ENCODE data around the gene RPL18A. TPM values are rescaled to one million over a fixed set of nuclear protein-coding genes. Genes with fewer than 3 reads are reported as not detected.

The RPL18A gene
- total and polyA plus RNA-seq, 7 experiments from 2014 or later: 2,413 to 4,833 (median 3,412) TPM

DNA sequence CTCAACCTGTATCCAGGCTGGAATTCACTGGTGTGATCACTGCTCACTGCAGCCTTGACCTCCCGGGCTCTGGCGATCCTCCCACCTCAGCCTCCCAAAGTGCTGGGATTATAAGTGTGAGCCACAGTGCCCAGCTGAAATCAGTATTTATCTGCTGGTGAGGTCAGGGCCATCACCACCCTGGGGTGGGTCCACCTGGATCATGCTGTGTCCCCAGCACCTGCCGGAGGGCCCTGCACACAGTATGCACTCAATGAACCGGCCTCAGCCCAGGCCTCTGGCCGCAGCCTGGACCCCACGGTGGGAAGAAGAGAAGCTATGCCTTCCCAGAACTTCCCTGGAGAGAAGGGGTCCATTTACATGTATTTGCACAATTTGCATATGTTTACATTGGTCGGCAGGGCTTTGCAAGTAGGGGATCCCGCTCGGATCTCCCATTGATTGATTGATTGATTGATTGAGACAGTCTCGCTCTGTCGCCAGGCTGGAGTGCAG lies 9.5 kb downstream of the RPL18A start:
- POLR2A ChIA-PET: interaction anchor here (3.7 to 4.8 kb wide), 2 partner anchors 9 to 64 kb away, joined by 24 to 51 read pairs; partner anchors contain the start of genes CCDC124 and RPL18A
- Histone ChIP-seq H3K4me3 (ENCODE audit: low read length) (no peak overlapping the region), H3K36me3 (ENCODE audit: control insufficient read depth in 2 of 3, insufficient read depth in 3 of 3, low read length in 3 of 3) (peaks cover 0 to 21% (median 0%) of the 10 kb centered on the region in 3 experiments), H3K9me3 (ENCODE audit: control insufficient read depth in 2 of 3, low read length in 3 of 3) (no peaks in the 10 kb centered on the region), H3K27me3 (ENCODE audit: control insufficient read depth in 2 of 2, insufficient read depth in 2 of 2, low read length in 2 of 2) (no peaks in the 10 kb centered on the region), H3K27ac (ENCODE audit: low read depth, low read length) (no peak overlapping the region), H3K4me1 (ENCODE audit: control insufficient read depth in 2 of 2, insufficient read depth in 2 of 2, low read length in 2 of 2) (peaks cover 10 to 11% of the 10 kb centered on the region in 2 donors)
- DNase-seq (no peak), ATAC-seq (no peak)
- Mint-ChIP-seq H3K27me3 (no peaks in the 10 kb centered on the region), H3K36me3 (peaks cover 0 to 6% (median 0%) of the 10 kb centered on the region in 5 donors), H3K27ac (peak overlapping the region in 4 of 9 donors; percentile 41 to 60 (median 42)), H3K4me3 (peak overlapping the region in 1 of 10 donors; percentile 20), H3K9me3 (no peaks in the 10 kb centered on the region), H3K4me1 (peaks cover 0 to 26% (median 11%) of the 10 kb centered on the region in 7 donors)
- intact Hi-C loops (cut with micrococcal nuclease): no loop called here
- CTCF ChIA-PET: interaction anchor here (1.5 kb wide), 1 partner anchor 63 kb away, joined by 7 read pairs; the partner anchor contains the start of gene CCDC124

GRCh38 chr19:17871032-17871877 lies 11.5 kb downstream of the RPL18A start:
- POLR2A ChIA-PET: interaction anchor here (0.6 to 4.8 kb wide), 6 partner anchors 8 to 191 kb away, joined by 3 to 51 read pairs (median 4); partner anchors contain the start of genes CCDC124 and RPL18A
- H3K4me3 ChIP-seq (ENCODE audit: low read length): peak overlapping the region; percentile 41
- H3K27me3 Mint-ChIP-seq: peaks cover 0 to 2% (median 0%) of the 10 kb centered on the region in 5 donors

DNA sequence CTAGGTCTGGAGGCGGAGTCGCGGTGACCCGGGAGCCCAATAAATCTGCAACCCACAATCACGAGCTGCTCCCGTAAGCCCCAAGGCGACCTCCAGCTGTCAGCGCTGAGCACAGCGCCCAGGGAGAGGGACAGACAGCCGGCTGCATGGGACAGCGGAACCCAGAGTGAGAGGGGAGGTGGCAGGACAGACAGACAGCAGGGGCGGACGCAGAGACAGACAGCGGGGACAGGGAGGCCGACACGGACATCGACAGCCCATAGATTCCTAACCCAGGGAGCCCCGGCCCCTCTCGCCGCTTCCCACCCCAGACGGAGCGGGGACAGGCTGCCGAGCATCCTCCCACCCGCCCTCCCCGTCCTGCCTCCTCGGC lies 12.2 kb downstream of the RPL18A start, which contains the start of gene SLC5A5:
TSS of gene SLC5A5 (plus strand) at position 68 of the 373 bp plus-strand sequence. CDS start 375 bp downstream, outside the sequence.
- Histone ChIP-seq H3K36me3 (ENCODE audit: control insufficient read depth in 2 of 3, insufficient read depth in 3 of 3, low read length in 3 of 3) (no peaks in the 10 kb centered on the region), H3K4me3 (ENCODE audit: low read length) (peak within 1 kb of the TSS; percentile 67), H3K4me1 (ENCODE audit: control insufficient read depth in 2 of 2, insufficient read depth in 2 of 2, low read length in 2 of 2) (peaks cover 10 to 11% of the 10 kb centered on the region in 2 donors), H3K27me3 (ENCODE audit: control insufficient read depth in 2 of 2, insufficient read depth in 2 of 2, low read length in 2 of 2) (no peaks in the 10 kb centered on the region), H3K27ac (ENCODE audit: low read depth, low read length) (peak within 1 kb of the TSS; percentile 67), H3K9me3 (ENCODE audit: control insufficient read depth in 2 of 3, low read length in 3 of 3) (no peaks in the 10 kb centered on the region)
- POLR2A ChIA-PET: interaction anchor here (0.6 to 4.8 kb wide), 7 partner anchors 8 to 190 kb away, joined by 3 to 51 read pairs (median 4); partner anchors contain the start of genes CCDC124 and RPL18A
- Mint-ChIP-seq H3K9me3 (no peaks in the 10 kb centered on the region), H3K36me3 (no peaks in the 10 kb centered on the region), H3K27me3 (peaks cover 0 to 2% (median 0%) of the 10 kb centered on the region in 5 donors), H3K4me3 (peak within 1 kb of the TSS; percentile 82 to 93 (median 86)), H3K27ac (peak within 1 kb of the TSS; percentile 10 to 86 (median 64)), H3K4me1 (peaks cover 0 to 30% (median 14%) of the 10 kb centered on the region in 7 donors)
- ATAC-seq (peak; percentile 14), DNase-seq (peak in 1 of 9 donors; percentile 12)
- intact Hi-C loops (cut with micrococcal nuclease): loop anchor here (1.0 to 10.0 kb wide), 4 partner anchors 13 to 797 kb away; partner anchors contain the start of genes HAUS8 (in 1 of the 2), MYO9B (in 1 of the 2) and RPL18A (in 1 of the 2)
- CTCF ChIA-PET: interaction anchor here (0.6 to 1.6 kb wide), 6 partner anchors 11 to 122 kb away, joined by 3 to 11 read pairs (median 4); partner anchors contain the start of genes CCDC124 and RPL18A

More at GRCh38 chr19:17871032-17871877, 11.5 kb downstream of the RPL18A start:
- DNase-seq: no peak
- intact Hi-C loops (cut with micrococcal nuclease): loop anchor here (5.0 to 10.0 kb wide), 3 partner anchors 126 to 796 kb away; partner anchors contain the start of genes HAUS8 (in 1 of the 2) and MYO9B (in 1 of the 2)
- CTCF ChIA-PET: interaction anchor here (0.5 to 1.6 kb wide), 8 partner anchors 10 to 239 kb away, joined by 3 to 11 read pairs (median 4); partner anchors contain the start of genes CCDC124 and RPL18A
- no peaks in the 10 kb centered on the region for H3K9me3 Mint-ChIP-seq
- H3K4me1 Mint-ChIP-seq: peaks cover 0 to 30% (median 14%) of the 10 kb centered on the region in 7 donors
- Histone ChIP-seq H3K27ac (ENCODE audit: low read depth, low read length) (peak overlapping the region; percentile 67), H3K27me3 (ENCODE audit: control insufficient read depth in 2 of 2, insufficient read depth in 2 of 2, low read length in 2 of 2) (no peaks in the 10 kb centered on the region), H3K4me1 (ENCODE audit: control insufficient read depth in 2 of 2, insufficient read depth in 2 of 2, low read length in 2 of 2) (peaks cover 10 to 11% of the 10 kb centered on the region in 2 donors), H3K9me3 (ENCODE audit: control insufficient read depth in 2 of 3, low read length in 3 of 3) (no peaks in the 10 kb centered on the region), H3K36me3 (ENCODE audit: control insufficient read depth in 2 of 3, insufficient read depth in 3 of 3, low read length in 3 of 3) (peaks cover 0 to under 1% (median 0%) of the 10 kb centered on the region in 3 experiments)
- ATAC-seq: no peak
- peaks cover 0 to 1% (median 0%) of the 10 kb centered on the region in 5 donors for H3K36me3 Mint-ChIP-seq
- H3K4me3 Mint-ChIP-seq: peak overlapping the region; percentile 82 to 93 (median 86)
- H3K27ac Mint-ChIP-seq: peak overlapping the region; percentile 10 to 86 (median 55)

GRCh38 chr19:17872251-17873001 lies 12.7 kb downstream of the RPL18A start:
- Histone ChIP-seq H3K9me3 (ENCODE audit: control insufficient read depth in 2 of 3, low read length in 3 of 3) (no peaks in the 10 kb centered on the region), H3K27ac (ENCODE audit: low read depth, low read length) (peak overlapping the region; percentile 67), H3K4me1 (ENCODE audit: control insufficient read depth in 2 of 2, insufficient read depth in 2 of 2, low read length in 2 of 2) (peaks cover 10 to 11% of the 10 kb centered on the region in 2 donors), H3K4me3 (ENCODE audit: low read length) (peak overlapping the region; percentile 67), H3K36me3 (ENCODE audit: control insufficient read depth in 2 of 3, insufficient read depth in 3 of 3, low read length in 3 of 3) (no peaks in the 10 kb centered on the region), H3K27me3 (ENCODE audit: control insufficient read depth in 2 of 2, insufficient read depth in 2 of 2, low read length in 2 of 2) (no peaks in the 10 kb centered on the region)
- H3K36me3 Mint-ChIP-seq: no peaks in the 10 kb centered on the region
- peak overlapping the region in 7 of 9 donors; percentile 10 to 82 (median 64) for H3K27ac Mint-ChIP-seq
- H3K9me3 Mint-ChIP-seq: no peaks in the 10 kb centered on the region
- intact Hi-C loops (cut with micrococcal nuclease): loop anchor here (1.0 to 10.0 kb wide), 4 partner anchors 13 to 798 kb away; partner anchors contain the start of genes HAUS8 (in 1 of the 2), MYO9B (in 1 of the 2) and RPL18A (in 1 of the 2)
- peaks cover 0 to 30% (median 14%) of the 10 kb centered on the region in 7 donors for H3K4me1 Mint-ChIP-seq
- ChIA-PET POLR2A (interaction anchor here (0.6 to 4.8 kb wide), 7 partner anchors 12 to 189 kb away, joined by 3 to 51 read pairs (median 3); partner anchors contain the start of genes CCDC124 and RPL18A), CTCF (interaction anchor here (1.4 to 1.6 kb wide), 3 partner anchors 13 to 59 kb away, joined by 4 to 11 read pairs (median 5); partner anchors contain the start of genes CCDC124 and RPL18A)
- peak in 5 of 9 donors; percentile 33 to 65 (median 41) for DNase-seq
- peak; percentile 28 for ATAC-seq
- H3K4me3 Mint-ChIP-seq: peak overlapping the region; percentile 75 to 93 (median 86)
- H3K27me3 Mint-ChIP-seq: peaks cover 0 to 2% (median 0%) of the 10 kb centered on the region in 5 donors

DNA sequence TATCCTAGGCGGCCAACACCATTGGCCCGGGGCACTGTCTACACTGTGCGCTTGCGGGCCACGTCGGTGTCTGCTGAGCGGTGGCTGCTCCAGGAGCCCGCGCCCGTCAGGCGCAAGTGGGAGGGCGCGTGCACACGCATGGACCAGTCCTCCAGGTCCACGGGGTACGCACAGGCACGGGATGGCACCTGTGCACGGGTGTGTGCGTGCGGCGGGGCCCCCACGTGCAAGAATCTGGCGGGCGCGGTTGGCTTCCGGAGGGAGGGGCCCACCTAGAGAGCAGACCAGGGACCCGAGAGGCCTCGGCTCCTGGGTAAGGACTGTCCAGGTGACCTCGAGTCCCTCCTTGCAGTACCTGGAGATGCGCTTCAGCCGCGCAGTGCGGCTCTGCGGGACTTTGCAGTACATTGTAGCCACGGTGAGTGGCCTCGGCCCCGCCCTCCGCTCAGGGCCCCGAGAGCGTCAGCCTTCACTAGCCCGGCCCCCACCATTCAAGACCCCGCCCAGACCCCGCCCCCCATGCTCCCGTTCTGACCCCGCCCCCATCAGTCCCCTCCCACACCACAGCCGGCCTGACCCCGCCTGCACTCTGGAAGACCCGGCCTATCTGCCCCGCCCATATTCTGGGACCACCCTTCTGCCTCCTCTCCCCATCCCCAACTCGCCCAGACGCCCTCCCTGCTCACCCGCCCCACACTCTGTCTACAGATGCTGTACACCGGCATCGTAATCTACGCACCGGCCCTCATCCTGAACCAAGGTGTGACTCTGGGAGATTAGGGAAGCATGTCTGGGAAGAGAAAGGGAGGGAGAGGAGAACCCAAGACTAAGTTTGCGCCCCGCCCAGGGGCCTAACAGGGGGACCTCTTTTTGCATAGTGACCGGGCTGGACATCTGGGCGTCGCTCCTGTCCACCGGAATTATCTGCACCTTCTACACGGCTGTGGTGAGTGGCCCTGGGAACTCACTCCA lies 14.4 kb downstream of the RPL18A start:
- H3K9me3 Mint-ChIP-seq: no peaks in the 10 kb centered on the region
- POLR2A ChIA-PET: interaction anchor here (1.1 kb wide), 1 partner anchor 59 kb away, joined by 3 read pairs; the partner anchor contains the start of gene CCDC124
- H3K4me1 Mint-ChIP-seq: peaks cover 0 to 30% (median 10%) of the 10 kb centered on the region in 7 donors
- Histone ChIP-seq H3K4me1 (ENCODE audit: control insufficient read depth in 2 of 2, insufficient read depth in 2 of 2, low read length in 2 of 2) (peaks cover 10 to 11% of the 10 kb centered on the region in 2 donors), H3K27ac (ENCODE audit: low read depth, low read length) (peak overlapping the region; percentile 47), H3K36me3 (ENCODE audit: control insufficient read depth in 2 of 3, insufficient read depth in 3 of 3, low read length in 3 of 3) (no peaks in the 10 kb centered on the region), H3K4me3 (ENCODE audit: low read length) (peak overlapping the region; percentile 64), H3K9me3 (ENCODE audit: control insufficient read depth in 2 of 3, low read length in 3 of 3) (no peaks in the 10 kb centered on the region), H3K27me3 (ENCODE audit: control insufficient read depth in 2 of 2, insufficient read depth in 2 of 2, low read length in 2 of 2) (no peaks in the 10 kb centered on the region)
- peak; percentile 42 to 75 (median 68) for DNase-seq
- H3K27me3 Mint-ChIP-seq: peaks cover 0 to 2% (median 0%) of the 10 kb centered on the region in 5 donors
- peak overlapping the region; percentile 18 to 85 (median 74) for H3K27ac Mint-ChIP-seq
- ATAC-seq: peak; percentile 92
- intact Hi-C loops (cut with micrococcal nuclease): loop anchor here (1.0 to 10.0 kb wide), 6 partner anchors 15 to 799 kb away; partner anchors contain the start of genes HAUS8 (in 1 of the 2), JAK3 (in 1 of the 2), MYO9B (in 1 of the 2) and RPL18A (in 1 of the 2)
- H3K4me3 Mint-ChIP-seq: peak overlapping the region; percentile 73 to 88 (median 84)
- no peaks in the 10 kb centered on the region for H3K36me3 Mint-ChIP-seq
- CTCF ChIA-PET: no interaction called here

All from naive thymus-derived CD4-positive, alpha-beta T cell (primary cell).